Adrenal gland (tissue), 5 donors: ENCODE data around the gene XRCC5.

Source experiments
- CTCF ChIP-seq, 6 experiments: fragments of 450-650 bp in 4 of 6; fragments of 200-600 bp in 2 of 6; sonication (generic) in 1 of 6; IDR thresholded peaks; 1 replicate in 5 of 6; 2 replicates in 1 of 6; pipeline versions ENCODE4 v1.5.1 to v1.8.0; 2016 to 2021; ENCODE audit warnings: antibody characterized with exemption in 6 of 6, mild to moderate bottlenecking in 2 of 6, moderate library complexity in 1 of 6
- POLR2A ChIP-seq, 2 donors: fragments of 450-650 bp; IDR thresholded peaks; one replicate each; pipeline ENCODE4 v1.6.1; 2017; ENCODE audit warnings: antibody characterized with exemption in 2 of 2, mild to moderate bottlenecking in 2 of 2, moderate library complexity in 1 of 2
- donor health status: DM: no; HTN: no; CAD: no.

- TF ChIP-seq CTCF (IDR thresholded peaks at IDR 0.05) (no peak), POLR2A (IDR thresholded peaks at IDR 0.05) (no peak)
Observed at GRCh38 chr2:216074380-216074779, 34.8 kb upstream of the XRCC5 start.
